Lower leg skin (tissue), 3 donors: Measurements from ENCODE around the gene EGLN1.

Experiments used
- CTCF ChIP-seq, 3 donors: fragments of 450-650 bp; IDR thresholded peaks; one replicate each; pipeline ENCODE4 v1.5.1; 2016; ENCODE audit warnings: antibody characterized with exemption in 3 of 3, mild to moderate bottlenecking in 3 of 3, moderate library complexity in 2 of 3
- POLR2A ChIP-seq, 2 donors: fragments of 450-650 bp; IDR thresholded peaks; one replicate each; pipeline ENCODE4 v1.6.1; 2016 to 2017; ENCODE audit warnings: antibody characterized with exemption in 2 of 2, mild to moderate bottlenecking in 1 of 2, moderate library complexity in 1 of 2

GRCh38 chr1:231422798-231423309 is 767 bp upstream of the EGLN1 start:
- TF ChIP-seq CTCF (IDR thresholded peaks at IDR 0.05) (no peak), POLR2A (IDR thresholded peaks at IDR 0.05) (no peak)
